ENCODE data around the gene KCNIP3.

The KCNIP3 gene

DNA sequence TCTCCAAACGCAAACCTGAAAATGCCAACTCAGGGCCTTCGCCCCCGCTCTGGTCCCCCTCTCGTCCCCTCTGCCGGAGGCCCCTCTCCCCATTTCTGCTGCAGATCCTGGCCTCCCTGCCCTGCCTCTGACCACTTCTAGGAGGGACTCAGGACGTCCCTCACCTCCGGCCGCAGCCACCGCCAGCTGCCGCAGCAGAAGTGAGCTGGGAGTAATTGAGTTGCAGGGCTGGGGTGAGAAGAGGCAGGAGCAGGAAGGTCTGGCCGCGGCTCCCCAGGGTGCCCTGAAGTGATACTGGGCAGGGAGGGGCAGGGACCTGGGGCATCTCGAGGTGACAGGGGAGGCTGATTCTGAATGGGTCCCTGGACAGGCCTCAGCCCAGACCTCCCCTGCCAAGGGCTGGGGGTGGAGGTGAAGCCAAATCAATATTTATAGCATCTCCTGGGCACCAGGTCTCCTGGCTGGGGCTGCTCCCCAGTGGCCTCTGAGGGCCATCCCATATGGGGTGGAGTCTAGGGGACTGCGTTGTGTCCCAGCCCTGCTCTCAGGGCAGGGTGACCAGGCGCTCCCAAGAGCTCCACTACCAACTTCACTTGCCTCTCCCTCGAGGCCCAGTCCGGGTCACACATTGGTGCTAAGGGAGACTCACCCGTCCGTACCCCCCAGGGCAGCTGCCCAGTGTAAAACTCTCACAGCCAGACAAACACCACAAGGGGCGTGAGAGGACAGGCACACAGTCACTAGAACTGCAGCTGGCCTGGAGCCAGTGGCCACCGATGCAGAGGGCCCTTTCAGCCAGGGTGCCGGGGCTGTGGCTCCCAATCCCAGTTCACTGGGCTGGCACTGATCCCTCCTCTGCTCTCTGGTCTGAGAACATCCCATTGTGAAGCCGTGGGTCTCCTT, 33.0 kb downstream of the KCNIP3 start:
- DNase-seq (ENCODE audit: low spot score): no peak

DNA sequence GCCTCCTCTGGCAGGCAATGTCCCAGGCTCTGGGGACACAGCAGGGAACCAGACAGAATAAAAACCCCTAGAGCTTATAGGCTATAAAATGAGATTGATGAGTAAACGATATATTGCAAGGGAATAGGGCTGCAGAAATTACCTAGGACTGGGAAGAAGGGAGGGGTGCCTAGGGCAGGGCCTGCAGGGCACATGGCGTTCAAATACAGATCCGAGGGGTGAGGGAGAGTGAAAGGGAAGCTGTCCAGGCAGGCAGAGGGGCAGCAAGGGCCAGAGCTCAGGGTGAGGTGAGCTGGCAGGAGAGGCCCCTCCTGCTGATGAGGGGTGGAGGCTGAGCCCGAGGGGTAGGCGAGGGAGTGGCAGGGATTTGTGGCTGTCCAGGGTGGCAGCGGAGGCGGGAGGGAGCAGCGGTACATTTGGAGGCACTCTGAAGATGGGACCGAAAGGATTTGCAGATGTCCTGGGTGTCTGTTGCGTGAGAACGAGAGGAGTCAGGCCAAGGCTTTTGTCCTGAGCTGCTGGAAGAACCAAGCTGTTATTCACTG, 33.7 kb downstream of the KCNIP3 start:
- DNase-seq (ENCODE audit: low spot score): no peak

DNA sequence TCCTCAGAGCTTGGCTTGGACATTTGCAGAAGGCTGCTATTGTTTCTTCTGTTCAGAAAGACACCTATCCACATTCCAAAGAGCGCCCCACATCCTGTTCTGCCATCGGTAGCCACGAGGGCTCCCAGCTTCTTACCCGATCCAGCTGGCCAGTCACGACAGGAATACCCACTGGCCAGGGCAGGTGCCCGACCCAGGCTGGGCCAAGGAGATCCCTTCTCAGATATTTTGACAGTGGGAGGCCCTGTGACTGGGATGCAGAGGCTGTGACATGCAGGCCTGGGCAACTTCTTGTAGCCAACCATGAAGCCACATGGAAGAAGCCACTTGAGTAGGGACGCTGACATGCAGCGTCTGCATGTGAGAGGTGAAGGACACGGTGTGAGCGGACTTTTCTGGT, 34.5 kb downstream of the KCNIP3 start:
- DNase-seq (ENCODE audit: low spot score): no peak

DNA sequence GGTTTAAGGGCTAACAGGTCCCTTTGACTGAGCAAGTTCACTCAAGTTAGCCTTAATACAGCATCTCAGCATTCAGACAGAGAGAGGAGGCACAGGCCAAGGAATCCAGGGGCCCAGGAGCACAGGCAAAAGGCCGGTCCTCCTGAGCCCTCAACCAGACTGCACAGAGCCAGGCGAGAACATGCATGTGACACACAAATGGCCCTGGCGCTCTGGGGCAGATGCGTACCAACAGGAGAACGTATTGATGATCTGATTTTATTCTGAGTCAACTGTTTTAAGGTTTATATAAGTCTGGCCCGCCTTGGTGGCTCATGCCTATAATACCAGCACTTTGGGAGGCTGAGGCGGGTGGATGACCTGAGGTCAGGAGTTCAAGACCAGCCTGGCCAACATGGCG, 34.9 kb downstream of the KCNIP3 start:
- no peak for DNase-seq (ENCODE audit: low spot score)

DNA sequence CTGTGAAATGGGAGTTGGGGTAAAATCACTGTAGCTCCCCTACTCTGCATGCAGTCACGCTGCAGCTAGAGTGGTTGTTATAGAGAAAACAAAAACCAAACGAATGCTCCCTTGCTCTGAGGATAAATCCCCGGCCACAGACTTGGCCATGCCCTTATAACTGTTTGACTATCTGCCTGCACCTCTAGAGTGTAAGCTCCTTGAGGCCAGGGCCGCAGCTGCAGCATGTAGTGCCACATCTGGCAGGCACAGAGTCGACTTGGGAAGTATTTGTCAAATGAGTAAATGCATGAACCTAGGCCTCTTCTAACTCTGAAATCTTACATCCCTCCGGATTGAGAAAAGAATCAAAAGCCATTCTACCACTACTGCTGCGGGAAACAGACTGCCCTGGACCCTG, 35.9 kb downstream of the KCNIP3 start:
- no peak for DNase-seq (ENCODE audit: low spot score)

DNA sequence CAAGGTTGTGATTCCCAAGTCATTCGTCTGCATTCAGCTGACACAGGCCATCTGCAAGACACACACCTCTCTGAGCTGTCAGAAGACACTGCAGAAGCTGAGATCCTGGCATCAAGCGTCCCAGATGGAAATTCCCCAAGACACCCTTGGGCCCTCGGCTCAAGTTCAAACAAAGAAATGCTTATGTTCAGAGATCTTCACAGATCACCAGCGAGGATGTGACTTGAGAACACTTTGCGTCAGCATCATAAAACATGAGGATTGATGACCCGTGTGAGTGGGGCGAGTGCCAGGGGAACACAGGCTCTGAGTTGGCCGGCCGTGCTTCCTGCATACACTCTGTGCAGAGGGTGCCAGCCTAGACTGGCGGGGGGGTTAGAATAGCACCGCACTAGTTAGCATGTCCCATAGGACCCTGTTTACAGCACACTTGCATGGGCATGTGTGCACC, 36.8 kb downstream of the KCNIP3 start:
- no peak for DNase-seq (ENCODE audit: low spot score)

DNA sequence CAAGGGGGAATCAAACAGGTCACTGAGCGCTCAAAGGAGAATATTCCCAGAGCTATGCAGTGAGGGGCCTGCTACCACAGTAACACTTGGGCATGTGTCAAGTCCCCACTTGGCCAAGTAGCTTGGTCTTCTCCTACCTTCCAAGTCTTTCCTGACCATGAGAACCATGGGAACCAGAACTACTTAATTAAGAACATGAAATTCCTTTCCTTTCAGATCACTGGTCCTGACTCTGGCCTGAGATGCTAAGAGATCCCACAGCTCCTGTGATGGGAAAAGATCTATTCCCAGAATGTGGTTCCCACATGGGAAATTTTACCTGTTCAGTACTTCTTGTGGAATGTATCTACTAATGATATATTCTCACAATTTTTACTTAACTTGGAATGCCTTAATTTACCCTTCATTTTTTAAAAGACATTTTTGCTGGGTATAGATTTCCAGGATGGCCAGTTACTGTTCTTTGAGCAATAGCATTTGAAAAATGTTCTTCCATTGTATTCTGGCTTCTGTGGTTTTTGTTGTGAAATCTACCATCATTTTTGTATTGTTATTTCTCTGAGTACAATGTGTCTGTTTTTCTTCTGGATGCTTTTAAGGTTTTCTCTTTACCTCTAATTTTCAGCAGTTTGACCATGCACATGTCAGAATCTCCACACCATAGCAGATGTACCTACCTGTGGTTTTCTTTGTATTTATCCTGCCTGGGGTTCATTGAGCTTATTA, 37.9 kb downstream of the KCNIP3 start:
- DNase-seq (ENCODE audit: low spot score): no peak

DNA sequence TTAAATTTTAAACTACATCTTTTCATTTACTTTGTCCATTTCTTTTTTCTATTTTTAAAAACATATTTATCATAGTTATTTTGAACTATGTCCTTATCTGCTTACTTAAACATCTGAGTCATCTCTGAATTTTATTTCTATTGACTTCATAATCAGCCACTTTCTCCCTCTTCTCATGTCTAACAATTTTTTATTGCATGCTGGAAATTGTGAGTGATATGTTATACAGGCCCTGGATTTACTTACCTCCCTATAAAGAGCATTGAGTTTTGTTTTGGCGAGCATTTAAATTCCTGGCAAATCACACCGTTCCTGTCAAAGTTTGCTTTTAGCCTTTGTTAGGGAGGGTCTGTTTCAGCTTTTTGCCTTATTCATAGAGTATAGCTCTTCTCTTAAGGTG, 39.3 kb downstream of the KCNIP3 start:
- no peak for DNase-seq (ENCODE audit: low spot score)

DNA sequence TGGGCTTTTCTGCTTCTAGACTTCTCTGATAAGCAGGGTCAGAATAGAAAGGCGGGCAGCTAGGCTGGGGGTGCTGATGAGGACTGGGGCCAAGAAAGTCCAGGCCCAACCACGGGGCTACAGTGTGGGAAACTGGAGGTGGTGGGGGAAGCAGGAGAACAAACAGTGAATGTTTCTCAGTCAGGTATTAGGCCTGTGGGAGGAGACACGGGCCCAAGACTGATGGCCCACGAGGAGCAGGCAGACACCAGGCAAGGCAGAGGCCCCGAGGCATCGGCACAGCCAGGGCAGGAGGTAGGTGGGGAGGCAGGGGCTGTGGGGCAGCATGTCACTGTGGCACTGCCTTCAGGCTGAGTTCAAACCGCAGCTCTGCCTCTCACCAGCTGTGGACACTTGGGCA, 40.7 kb downstream of the KCNIP3 start:
- DNase-seq (ENCODE audit: low spot score): no peak

DNA sequence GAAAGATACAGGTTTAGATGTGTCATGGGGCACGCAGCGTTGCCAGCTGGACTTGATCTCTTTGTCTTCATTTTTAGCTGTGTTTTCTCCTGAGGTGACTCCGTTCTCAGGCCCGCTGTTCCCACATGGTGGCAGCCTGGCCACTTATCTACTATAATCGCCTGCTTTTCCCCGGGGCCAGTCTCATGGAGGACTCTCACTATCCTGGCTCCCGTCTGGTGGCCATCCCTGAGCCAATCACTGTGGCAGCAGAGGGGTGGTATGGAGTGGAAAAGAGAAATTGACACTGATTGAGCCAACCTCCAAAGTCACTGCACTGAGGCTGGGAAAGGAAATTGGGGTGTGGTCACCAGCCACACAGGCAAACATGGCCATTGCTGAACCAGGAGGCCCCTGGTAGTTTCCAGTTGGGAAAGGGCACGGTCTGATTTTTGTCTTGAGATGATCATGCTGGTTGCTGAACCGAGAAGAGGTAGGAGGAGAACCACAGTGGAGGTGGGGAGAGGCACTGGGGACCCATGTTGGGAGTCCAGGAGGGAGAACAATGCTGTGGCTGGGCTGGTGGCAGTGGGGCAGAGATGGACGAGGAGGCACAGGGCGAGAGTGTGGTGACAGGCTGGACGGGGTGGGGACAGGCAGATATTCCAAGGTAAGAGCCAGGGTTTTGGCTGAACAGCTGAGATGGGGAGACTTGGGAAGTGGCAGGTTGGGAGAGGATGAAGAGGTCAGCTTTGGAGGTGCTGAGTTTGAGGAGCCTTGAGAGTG, 45.6 kb downstream of the KCNIP3 start:
- no peak for DNase-seq (ENCODE audit: low spot score)

DNA sequence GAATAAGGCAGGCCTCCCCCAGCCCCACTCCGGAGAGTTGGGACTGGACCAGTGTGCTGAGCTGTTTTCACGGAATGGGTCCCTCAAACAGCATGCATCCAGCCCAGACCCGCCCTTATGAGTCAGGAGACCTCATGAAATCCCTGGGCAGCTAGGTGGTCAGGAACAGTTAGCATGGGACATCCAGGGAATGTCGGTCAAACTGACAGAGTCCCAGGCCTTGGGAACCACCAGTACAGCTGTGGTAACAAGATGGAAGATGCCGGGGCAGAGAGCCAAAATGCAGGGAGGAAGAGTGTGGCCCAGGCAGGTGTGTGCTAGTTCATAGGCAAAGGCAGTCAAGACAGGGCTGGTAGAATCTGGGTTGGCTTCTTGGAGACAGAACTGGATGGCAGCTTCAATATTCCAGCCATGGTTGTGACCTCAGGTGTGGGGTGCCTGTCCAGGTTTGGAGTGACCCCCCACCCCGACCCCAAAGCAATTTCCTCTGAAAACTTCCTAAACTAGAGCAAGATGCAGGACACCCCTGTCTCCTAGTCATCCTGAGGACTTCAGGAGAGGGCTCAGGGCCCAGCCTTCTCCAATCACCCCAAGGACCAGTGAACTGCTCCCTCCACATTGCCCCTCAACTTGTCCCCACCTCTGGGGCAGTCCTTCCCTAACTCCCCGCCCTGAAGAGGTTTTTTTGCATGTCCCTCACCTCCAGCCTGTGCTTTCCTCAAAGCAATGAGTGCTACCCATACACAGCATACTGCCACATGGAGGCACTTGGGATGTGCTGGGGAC, 46.5 kb downstream of the KCNIP3 start:
- no peak for DNase-seq (ENCODE audit: low spot score)

DNA sequence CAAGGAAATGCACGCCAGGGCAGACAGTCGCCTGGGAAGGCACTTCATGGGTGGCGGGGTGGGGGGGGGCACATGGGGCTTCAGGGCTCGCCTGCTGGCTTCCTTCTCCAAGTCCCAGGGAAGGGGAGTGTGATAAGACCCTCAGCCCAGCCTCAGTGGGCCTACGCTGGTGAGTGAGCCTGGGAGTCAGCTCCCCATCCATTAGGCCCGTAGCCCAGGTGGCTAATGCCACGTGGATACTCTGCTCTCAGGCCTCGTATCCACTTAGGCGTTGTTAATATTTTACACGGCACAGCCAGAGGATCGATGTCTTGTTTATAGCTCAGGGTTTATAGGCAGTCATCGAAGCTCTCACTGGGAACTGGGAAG, 47.1 kb downstream of the KCNIP3 start:
- DNase-seq (ENCODE audit: low spot score): no peak

DNA sequence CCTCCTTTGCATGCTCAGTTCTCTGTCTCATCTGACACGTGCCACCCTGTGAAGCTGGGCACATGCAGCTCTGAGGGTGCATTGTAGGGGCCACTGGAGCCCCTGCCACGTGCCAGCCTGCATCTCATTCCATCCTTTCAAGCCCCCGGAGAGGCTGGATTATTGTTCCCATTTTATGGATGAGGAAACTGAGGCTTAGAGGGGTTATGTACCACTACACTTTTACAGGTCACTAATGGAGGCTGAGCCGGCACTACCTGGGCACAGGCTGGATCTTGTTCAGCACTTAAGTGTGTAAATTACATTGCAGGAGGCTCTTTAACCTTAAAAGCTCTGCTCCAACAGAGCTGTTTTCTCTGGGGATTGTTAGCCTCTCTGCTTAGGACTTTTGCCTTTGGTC, 47.5 kb downstream of the KCNIP3 start:
- no peak for DNase-seq (ENCODE audit: low spot score)

DNA sequence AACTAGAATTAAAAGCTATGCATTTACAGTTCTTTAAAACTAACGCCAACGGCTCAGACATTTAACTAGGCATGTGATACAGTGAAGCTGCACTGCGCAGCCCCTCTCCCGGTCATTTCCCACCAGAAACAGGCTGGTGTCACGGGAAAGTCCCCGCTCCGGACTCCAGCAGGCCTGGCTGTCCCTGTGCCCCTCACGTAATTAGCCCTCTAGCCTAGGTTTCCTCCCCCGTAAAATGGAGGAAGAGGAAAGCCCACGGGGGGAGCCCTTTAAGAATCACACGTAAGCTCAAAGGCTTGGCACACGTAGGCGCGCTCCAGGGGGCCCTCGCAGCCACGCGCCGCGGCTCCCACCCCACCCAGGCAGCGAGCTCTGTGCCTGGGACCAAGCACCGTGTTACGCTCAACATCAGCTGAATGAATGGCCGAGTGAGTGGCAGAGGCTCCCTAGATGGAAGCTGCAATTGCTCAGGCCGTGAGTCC, 48.0 kb downstream of the KCNIP3 start:
- DNase-seq (ENCODE audit: low spot score): no peak

DNA sequence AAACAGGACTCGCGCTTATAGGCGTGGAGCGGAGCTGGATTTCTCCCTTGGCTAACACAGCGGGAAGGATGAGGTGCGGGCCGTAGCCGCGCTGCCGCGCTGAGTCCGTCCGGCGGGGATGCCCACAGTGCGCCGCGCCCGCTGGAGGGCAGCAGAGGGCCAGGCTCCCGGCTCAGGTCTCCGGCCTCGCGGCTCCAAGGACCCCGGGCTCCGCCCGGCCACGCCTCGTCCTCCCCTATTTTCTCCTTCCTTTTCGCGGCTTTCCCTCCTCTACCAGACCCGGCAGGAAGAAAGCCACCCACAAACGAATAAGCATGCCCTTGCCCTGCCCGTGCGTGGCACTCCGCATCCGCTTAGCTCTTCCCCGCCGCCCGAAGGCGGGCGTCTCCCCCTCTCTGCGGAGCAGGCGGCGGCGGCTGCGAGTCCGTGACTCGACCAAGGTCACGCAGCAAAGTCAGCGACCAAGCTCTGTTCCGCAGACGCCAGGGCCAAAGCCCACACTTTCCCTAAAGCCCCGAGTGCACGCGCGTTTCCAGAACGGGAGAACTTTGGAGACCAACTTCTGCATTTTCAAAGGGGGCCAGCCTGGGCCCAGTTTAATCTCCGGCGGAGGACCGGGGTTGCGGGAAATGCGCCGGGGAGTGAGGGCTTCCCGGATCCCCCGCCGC, 48.5 kb downstream of the KCNIP3 start:
- DNase-seq (ENCODE audit: low spot score): peak; percentile 93

DNA sequence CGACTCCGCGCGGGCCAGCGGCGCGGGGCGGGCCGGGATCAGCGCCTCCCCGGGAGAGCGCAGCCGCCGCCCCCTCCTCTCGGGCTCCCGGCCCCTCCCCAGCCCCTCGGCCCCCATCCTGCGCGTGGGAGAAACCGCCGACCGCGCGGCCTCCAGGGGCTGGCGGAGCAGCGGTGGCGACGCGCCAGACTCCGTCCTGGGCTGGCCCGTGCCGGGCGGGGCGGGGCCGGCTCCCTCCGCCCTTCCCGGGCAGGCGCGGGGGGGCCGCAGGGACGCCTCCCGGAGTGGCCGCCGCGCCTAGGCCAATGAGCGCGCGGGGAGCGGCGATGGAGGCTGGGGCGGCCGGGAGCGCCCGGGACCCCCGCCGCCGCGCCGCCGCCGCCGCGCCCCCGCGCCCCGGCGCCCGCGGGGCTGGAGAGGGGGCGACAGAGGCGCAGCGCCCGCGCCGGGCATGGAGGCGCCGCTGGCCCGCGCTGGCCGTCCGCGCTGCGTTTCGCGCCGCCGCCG, 49.1 kb downstream of the KCNIP3 start:
- DNase-seq (ENCODE audit: low spot score): peak; percentile 67

DNA sequence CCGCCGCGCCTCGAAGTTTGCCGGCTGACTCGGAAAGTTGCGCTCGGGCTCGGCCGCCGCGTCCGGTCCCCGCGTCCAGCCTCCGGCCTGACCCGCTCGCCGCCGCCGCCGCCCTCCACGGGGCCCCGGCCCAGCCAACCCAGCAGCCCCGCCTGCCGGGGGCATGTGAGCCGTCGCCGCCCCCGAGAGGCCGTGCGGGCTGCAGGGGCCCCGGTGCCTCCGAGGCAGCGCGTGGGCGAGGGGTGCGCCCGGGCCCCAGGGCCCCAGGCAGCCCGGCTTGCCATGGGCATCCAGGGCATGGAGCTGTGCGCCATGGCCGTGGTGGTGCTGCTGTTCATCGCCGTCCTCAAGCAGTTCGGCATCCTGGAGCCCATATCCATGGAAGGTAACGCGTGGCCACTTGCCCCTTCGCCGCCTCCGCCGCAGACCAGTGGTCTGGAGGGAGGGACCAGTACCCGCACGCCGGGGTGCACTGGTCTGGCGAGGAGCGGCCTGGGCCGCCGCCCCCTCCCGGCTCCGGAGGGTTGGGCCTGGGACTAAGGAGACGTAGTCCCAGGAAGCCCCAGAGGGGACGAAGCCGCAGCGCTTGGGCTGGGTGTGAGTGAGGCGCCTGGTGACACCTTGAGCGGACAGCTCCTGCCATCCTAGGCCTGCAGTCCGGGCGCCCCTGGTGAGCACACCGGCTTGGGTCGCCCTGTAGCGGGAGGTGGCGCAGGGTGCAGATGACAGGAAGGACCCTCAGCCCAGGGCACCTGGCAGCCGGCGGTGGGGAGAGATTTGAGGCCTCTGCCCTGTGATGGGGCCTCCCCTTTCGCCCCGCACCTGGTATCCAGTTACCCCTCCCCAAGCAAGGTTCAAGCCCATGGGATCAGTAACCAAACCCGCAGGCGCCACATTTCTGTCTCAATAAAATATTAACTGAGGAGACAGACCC, 49.9 kb downstream of the KCNIP3 start:
- DNase-seq (ENCODE audit: low spot score): peak; percentile 52

DNA sequence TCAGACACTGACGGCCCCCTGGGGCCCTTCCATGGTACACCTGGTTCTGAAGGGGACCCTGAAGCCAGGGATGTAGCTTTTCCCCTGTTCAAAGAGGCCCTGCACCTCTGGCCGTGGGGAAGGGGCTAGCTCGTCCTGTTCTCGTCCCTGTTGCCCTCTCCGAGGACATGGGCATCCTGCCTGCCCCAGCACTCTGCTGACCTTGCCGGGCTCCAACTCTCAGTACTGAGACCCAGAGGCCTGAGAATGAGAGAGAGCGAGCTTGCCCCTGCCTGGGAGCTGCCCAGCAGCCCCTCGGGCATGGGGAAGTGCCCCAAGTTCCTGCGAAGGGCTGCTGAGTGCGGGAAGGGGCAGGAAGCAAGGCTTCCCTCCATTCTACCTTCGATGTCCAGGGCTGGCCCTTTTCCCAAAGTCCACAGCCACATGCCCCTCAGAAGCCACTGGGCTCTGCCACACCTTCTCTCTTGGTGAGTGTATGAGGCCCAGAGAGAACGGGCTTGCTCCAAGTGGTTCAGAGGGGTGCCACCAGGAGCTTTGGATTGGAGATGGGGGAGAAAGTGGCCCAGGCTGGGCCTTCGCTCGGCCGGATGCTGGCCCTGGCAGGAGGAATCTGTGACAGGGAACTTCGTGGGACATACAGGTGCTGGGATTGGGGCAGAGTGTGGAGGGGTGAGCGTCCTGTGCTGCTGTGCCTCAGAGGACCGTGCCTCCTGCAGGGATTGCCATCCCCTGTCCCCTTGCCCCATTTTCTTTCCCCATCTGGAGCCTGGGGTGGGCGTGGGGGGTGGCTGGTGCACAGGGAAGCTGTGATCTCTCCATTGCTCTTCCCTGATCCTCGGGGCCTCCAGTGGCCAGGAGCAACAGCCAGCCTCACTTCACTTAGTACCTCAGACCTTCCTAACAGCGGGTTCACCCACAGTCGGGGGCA, 50.8 kb downstream of the KCNIP3 start:
- peak; percentile 22 for DNase-seq (ENCODE audit: low spot score)
